Left lung (tissue), 10 donors: ENCODE results near the gene RHBDL3. TPM values are rescaled to one million over a fixed set of nuclear protein-coding genes. Genes with fewer than 3 reads are reported as not detected.

Experiments used
- ATAC-seq: fragments of 200-7000 bp; cut with Tn5 transposase; one replicate; pipeline ENCODE4 v1.9.1; 2020; ENCODE audit warnings: moderate library complexity
- DNase-seq, 4 donors: peaks; one replicate each; pipeline ENCODE4 v3.0.0-alpha.2; 2013 to 2020
- H3K27ac ChIP-seq, 2 donors: fragments of 200-600 bp; sonication (generic) in 1 of 2; one replicate each; pipeline versions ENCODE4 v1.5.0 to v1.8.0; 2020 to 2021
- H3K27me3 ChIP-seq, 2 donors: fragments of 200-600 bp; sonication (generic) in 1 of 2; one replicate each; pipeline versions ENCODE4 v1.5.0 to v1.8.0; 2020 to 2021
- H3K36me3 ChIP-seq, 2 donors: fragments of 200-600 bp; sonication (generic) in 1 of 2; one replicate each; pipeline versions ENCODE4 v1.5.0 to v1.8.0; 2020 to 2021
- H3K4me1 ChIP-seq, 2 donors: fragments of 200-600 bp; one replicate each; pipeline ENCODE4 v1.8.0; 2021
- H3K4me3 ChIP-seq, 2 donors: fragments of 200-600 bp; sonication (generic) in 1 of 2; one replicate each; pipeline versions ENCODE4 v1.5.0 to v1.8.0; 2020 to 2021; ENCODE audit warnings: mild to moderate bottlenecking in 1 of 2
- H3K9me3 ChIP-seq, 2 donors: fragments of 200-600 bp; sonication (generic) in 1 of 2; one replicate each; pipeline versions ENCODE4 v1.5.0 to v1.8.0; 2020 to 2021
- intact Hi-C, 2 donors: fragments of 100-400 bp; cut with DNase I; formaldehyde crosslinking; loops; one replicate each; pipeline versions ENCODE4 v1.11.2 to v1.14.2; 2022
- polyA plus RNA-seq, 6 donors: library from polyadenylated mRNA; unstranded; fragments of 120-200 nt; gene quantifications; one replicate each; pipeline ENCODE4 v1.2.1, GENCODE V29; 2013; ENCODE audit not compliant: insufficient read length in 6 of 6
- total RNA-seq, 2 donors: library from RNA; stranded (reverse); fragmentation: NEBNext Ultra II Directional; extraction: Animal tissue kit (Norgen Biotek cat#: 25700); gene quantifications; one replicate each; pipeline ENCODE4 v1.2.1, GENCODE V29; 2021
- TF ChIP-seq, protein P1 (sequence below), 2 donors: fragments of 200-600 bp; sonication (generic) in 1 of 2; IDR thresholded peaks; one replicate each; pipeline versions ENCODE4 v1.5.0 to v1.8.0; 2021; ENCODE audit warnings: antibody characterized with exemption in 2 of 2
- donor health status: DM: no; HTN: yes; CAD: no.
- donor health status: DM: no; HTN: no; CAD: no.

RHBDL3 gene
- total and polyA plus RNA-seq, 8 donors = 0.26 to 2.2 (median 1.6) TPM

DNA sequence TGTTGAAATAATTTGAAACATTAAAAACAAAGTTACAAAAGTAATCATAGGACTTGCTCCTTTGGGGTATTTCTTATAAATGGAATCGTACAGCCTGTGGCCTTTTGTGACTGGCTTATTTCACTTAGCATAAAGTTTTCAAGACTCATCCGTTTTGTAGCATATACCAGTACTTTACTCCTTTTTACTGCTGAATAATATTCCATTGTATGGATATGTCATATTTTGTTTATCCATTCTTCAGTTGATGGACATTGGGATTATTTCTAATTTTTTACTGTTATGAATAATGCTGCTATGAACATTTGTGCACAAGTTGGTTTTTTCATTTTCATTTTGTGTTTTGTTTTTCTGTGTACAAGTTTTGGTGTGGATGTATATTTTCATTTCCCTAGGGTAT is 30.0 kb upstream of the RHBDL3 start:
- no peaks in the 10 kb centered on the region for H3K36me3 ChIP-seq
- DNase-seq (no peak), ATAC-seq (no peak)
- peaks cover 0 to 7% of the 10 kb centered on the region in 2 donors for H3K4me1 ChIP-seq
- no peak overlapping the region for H3K4me3 ChIP-seq
- H3K27me3 ChIP-seq = no peaks in the 10 kb centered on the region
- intact Hi-C loops = no loop called here
- TF ChIP-seq, protein P1, sequence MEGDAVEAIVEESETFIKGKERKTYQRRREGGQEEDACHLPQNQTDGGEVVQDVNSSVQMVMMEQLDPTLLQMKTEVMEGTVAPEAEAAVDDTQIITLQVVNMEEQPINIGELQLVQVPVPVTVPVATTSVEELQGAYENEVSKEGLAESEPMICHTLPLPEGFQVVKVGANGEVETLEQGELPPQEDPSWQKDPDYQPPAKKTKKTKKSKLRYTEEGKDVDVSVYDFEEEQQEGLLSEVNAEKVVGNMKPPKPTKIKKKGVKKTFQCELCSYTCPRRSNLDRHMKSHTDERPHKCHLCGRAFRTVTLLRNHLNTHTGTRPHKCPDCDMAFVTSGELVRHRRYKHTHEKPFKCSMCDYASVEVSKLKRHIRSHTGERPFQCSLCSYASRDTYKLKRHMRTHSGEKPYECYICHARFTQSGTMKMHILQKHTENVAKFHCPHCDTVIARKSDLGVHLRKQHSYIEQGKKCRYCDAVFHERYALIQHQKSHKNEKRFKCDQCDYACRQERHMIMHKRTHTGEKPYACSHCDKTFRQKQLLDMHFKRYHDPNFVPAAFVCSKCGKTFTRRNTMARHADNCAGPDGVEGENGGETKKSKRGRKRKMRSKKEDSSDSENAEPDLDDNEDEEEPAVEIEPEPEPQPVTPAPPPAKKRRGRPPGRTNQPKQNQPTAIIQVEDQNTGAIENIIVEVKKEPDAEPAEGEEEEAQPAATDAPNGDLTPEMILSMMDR (IDR thresholded peaks at IDR 0.05) = no peak
- no peak overlapping the region for H3K27ac ChIP-seq
- no peaks in the 10 kb centered on the region for H3K9me3 ChIP-seq

DNA sequence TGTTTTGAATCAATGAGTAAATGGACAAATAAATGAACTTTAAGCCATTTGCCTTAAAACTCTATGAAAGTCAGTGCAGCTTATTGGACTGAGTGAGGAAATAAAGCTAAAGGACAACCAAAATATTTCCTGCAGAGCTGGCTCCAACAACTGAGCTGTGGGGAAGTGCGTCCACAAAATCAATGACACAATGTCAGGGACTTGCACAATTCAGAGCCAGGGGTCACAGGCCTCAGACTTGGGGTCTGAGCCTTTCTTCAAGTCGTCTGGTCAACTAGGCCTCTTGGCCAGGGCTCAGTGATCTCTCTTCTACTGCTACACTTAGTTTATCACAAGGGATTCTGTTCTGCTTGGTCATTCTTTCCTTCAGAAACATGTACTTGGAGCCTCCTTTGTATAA is 26.2 kb upstream of the RHBDL3 start:
- H3K27ac ChIP-seq = no peak overlapping the region
- TF ChIP-seq, protein P1 (IDR thresholded peaks at IDR 0.05) = no peak
- peak; percentile 27 for ATAC-seq
- no peak overlapping the region for H3K4me3 ChIP-seq
- DNase-seq = no peak
- H3K36me3 ChIP-seq = no peaks in the 10 kb centered on the region
- intact Hi-C loops = no loop called here
- H3K4me1 ChIP-seq = peaks cover 0 to 13% of the 10 kb centered on the region in 2 donors
- no peaks in the 10 kb centered on the region for H3K9me3 ChIP-seq
- no peaks in the 10 kb centered on the region for H3K27me3 ChIP-seq

DNA sequence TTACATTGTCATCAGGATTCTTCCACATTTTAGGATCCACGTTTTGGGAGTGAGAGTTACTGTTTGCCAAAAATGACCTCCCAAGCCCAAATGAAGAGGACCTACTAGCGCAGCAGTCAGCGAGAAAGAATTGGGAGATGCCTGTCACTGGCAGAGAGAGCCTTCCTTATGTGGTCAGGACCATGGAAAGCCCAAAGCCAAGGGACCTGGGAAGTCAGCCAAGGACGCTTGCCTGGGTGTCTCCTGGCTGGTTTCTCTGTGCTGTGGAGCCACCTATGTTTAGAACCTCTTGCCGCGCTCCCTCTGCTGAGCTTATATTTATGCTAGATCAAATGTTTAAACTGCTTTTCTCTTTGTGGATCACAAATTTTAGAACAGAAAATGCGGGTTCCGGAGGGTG is 24.9 kb upstream of the RHBDL3 start:
- TF ChIP-seq, protein P1 (IDR thresholded peaks at IDR 0.05) = no peak
- peaks cover 0 to 13% of the 10 kb centered on the region in 2 donors for H3K4me1 ChIP-seq
- no peak overlapping the region for H3K4me3 ChIP-seq
- intact Hi-C loops = no loop called here
- no peak overlapping the region for H3K27ac ChIP-seq
- no peaks in the 10 kb centered on the region for H3K36me3 ChIP-seq
- DNase-seq (peak in 1 of 4 donors; percentile 26), ATAC-seq (peak; percentile 21)
- H3K9me3 ChIP-seq = no peaks in the 10 kb centered on the region
- no peaks in the 10 kb centered on the region for H3K27me3 ChIP-seq

DNA sequence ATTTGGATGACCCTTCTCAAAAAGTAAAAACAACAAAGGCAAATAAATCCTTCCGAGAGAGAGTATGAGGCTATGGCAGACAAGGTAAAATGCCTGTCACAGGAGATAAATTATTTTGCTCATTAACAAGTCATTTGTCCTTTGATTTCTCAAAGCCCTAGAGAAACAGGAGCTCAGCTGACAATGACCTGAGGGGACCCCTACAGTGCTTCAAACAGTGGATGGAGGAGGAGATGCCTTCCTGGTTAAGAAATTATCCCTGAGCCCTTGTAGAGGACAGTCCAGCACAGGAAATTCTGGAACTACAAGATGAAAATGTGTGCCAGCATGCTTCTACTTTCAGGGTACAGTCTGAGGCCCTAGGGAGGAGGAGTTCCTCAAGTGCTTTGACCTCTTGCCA is 24.0 kb upstream of the RHBDL3 start:
- no peaks in the 10 kb centered on the region for H3K27me3 ChIP-seq
- ATAC-seq (peak; percentile 38), DNase-seq (no peak)
- H3K9me3 ChIP-seq = no peaks in the 10 kb centered on the region
- no peak overlapping the region for H3K4me3 ChIP-seq
- H3K4me1 ChIP-seq = peaks cover 0 to 13% of the 10 kb centered on the region in 2 donors
- no peak overlapping the region for H3K27ac ChIP-seq
- TF ChIP-seq, protein P1 (IDR thresholded peaks at IDR 0.05) = no peak
- no peaks in the 10 kb centered on the region for H3K36me3 ChIP-seq
- intact Hi-C loops = no loop called here

GRCh38 chr17:32249475-32249874 is 16.2 kb upstream of the RHBDL3 start:
- no peak for DNase-seq
- TF ChIP-seq, protein P1 (IDR thresholded peaks at IDR 0.05) = no peak
- no peaks in the 10 kb centered on the region for H3K4me1 ChIP-seq

More at GRCh38 chr17:32249475-32249874, 16.2 kb upstream of the RHBDL3 start:
- Histone ChIP-seq H3K27ac (no peak overlapping the region), H3K36me3 (no peaks in the 10 kb centered on the region), H3K9me3 (no peaks in the 10 kb centered on the region), H3K4me3 (no peak overlapping the region), H3K27me3 (no peaks in the 10 kb centered on the region)
- intact Hi-C loops = no loop called here
- ATAC-seq = no peak
